ENCODE data around the gene ATP2A1.

ATP2A1 gene

GRCh38 chr16:28903344-28904042 lies 25.2 kb downstream of the ATP2A1 start:
- Histone ChIP-seq H2AFZ (no peak overlapping the region), H3K4me3 (ENCODE audit: low read depth, low read length) (no peak overlapping the region), H3K9me3 (ENCODE audit: control insufficient read depth, low read length) (no peaks in the 10 kb centered on the region), H3K4me2 (ENCODE audit: low read length) (no peak overlapping the region), H3K27me3 (ENCODE audit: control insufficient read depth, insufficient read depth, low read length) (no peaks in the 10 kb centered on the region), H3K9ac (no peak overlapping the region), H3K36me3 (ENCODE audit: control insufficient read depth, insufficient read depth, low read length) (no peaks in the 10 kb centered on the region), H3K79me2 (no peaks in the 10 kb centered on the region), H3K4me1 (no peaks in the 10 kb centered on the region), H3K27ac (no peak overlapping the region)
- TF ChIP-seq CTCF (IDR thresholded peaks at IDR 0.05): no peak

- H3K4me1 ChIP-seq: no peaks in the 10 kb centered on the region
- H3K36me3 ChIP-seq (ENCODE audit: control insufficient read depth, insufficient read depth, low read length): no peaks in the 10 kb centered on the region
- H3K4me2 ChIP-seq (ENCODE audit: low read length): no peak overlapping the region
- no peak overlapping the region for H3K27ac ChIP-seq
- no peak overlapping the region for H2AFZ ChIP-seq
- no peak for TF ChIP-seq CTCF (IDR thresholded peaks at IDR 0.05)
- no peak overlapping the region for H3K9ac ChIP-seq
- no peaks in the 10 kb centered on the region for H3K27me3 ChIP-seq (ENCODE audit: control insufficient read depth, insufficient read depth, low read length)
- no peaks in the 10 kb centered on the region for H3K9me3 ChIP-seq (ENCODE audit: control insufficient read depth, low read length)
- no peak overlapping the region for H3K4me3 ChIP-seq (ENCODE audit: low read depth, low read length)
- H3K79me2 ChIP-seq: no peaks in the 10 kb centered on the region
Observed at GRCh38 chr16:28904363-28904762, 26.1 kb downstream of the ATP2A1 start.

- Histone ChIP-seq H3K27ac (no peak overlapping the region), H3K9me3 (ENCODE audit: control insufficient read depth, low read length) (no peaks in the 10 kb centered on the region), H3K9ac (no peak overlapping the region), H3K36me3 (ENCODE audit: control insufficient read depth, insufficient read depth, low read length) (no peaks in the 10 kb centered on the region), H3K27me3 (ENCODE audit: control insufficient read depth, insufficient read depth, low read length) (no peaks in the 10 kb centered on the region), H3K4me1 (no peaks in the 10 kb centered on the region), H3K4me3 (ENCODE audit: low read depth, low read length) (no peak overlapping the region), H2AFZ (no peak overlapping the region), H3K79me2 (no peaks in the 10 kb centered on the region), H3K4me2 (ENCODE audit: low read length) (no peak overlapping the region)
- no peak for TF ChIP-seq CTCF (IDR thresholded peaks at IDR 0.05)
Observed at GRCh38 chr16:28904828-28905227, 26.5 kb downstream of the ATP2A1 start.

GRCh38 chr16:28905229-28905754 lies 27.0 kb downstream of the ATP2A1 start:
- Histone ChIP-seq H3K4me2 (ENCODE audit: low read length) (no peak overlapping the region), H3K9me3 (ENCODE audit: control insufficient read depth, low read length) (no peaks in the 10 kb centered on the region), H3K9ac (no peak overlapping the region), H2AFZ (no peak overlapping the region), H3K4me1 (no peaks in the 10 kb centered on the region), H3K27ac (no peak overlapping the region), H3K79me2 (no peaks in the 10 kb centered on the region), H3K36me3 (ENCODE audit: control insufficient read depth, insufficient read depth, low read length) (no peaks in the 10 kb centered on the region), H3K4me3 (ENCODE audit: low read depth, low read length) (no peak overlapping the region), H3K27me3 (ENCODE audit: control insufficient read depth, insufficient read depth, low read length) (no peaks in the 10 kb centered on the region)
- no peak for TF ChIP-seq CTCF (IDR thresholded peaks at IDR 0.05)
